ENCODE results near the gene TNS4.

Gene TNS4

DNA sequence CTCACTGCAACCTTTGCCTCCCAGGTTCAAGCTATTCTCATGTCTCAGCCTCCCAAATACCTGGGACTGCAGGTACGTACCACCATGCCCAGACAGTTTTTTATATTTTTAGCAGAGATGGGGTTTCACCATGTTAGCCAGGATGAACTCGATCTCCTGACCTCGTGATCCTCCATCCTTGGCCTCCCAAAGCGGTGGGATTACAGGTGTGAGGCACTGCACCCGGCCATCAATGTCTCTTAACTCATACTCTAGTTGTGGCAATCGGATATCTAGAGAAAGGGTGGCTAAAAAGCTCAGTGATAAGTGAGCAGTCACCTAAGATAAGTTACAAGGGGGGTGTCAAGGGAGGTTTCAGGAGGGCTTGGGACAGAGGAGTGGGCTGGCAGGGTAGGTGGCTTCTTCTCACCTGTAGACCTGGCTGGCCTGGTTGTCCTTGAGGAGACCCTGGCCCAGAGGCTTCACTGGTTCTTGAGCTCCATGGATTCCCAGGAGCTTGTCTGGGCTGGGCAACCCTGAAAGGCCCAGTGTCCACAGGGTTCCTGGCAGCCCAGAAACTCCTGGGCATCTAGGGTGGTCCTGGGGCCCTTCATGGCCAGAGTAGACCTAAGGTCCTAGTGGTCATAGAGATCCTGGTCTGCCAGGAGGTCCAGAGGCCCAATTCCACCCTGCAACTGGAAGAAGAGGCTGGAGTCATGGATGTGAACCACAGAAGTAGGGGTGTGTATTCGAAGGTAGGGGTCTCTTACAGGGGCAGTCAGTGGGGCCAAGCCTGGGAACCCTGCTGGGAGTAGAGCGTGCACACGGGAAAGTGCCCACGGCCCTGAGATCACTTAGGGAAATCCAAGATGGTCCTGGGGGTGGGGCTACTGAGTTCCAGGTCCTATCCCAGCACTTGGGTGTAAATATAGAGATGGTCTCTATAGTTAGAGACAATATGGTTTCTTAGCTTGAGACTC lies 70.9 kb downstream of the TNS4 start:
- DNase-seq, result no peak

DNA sequence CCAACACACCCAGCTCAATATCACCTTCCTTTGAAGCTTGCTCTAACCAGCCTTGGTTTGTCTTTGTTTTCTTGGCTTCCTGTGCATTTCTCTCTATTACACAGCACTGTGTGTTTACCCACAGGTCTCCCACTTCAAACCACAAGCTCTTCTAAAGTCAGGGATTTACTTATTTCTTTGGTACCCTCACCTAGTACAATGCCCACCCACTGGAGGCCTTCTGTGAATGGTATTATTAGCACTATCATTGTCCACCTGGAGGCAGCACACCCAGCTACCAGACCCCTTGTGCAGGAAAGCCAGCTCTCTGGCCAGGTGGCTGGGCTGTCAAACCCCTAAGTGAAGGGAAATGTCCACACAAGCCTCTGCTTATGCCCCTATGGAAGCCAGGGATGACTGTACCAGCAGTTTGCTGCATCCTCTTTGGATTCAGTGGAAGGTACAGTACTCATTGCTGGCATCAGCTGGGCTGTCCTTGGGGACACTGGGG lies 74.4 kb downstream of the TNS4 start:
- peak; percentile 45 for DNase-seq

Data from CD4-positive, alpha-beta T cell treated with Interleukin-4 for 4 hours (primary cell).